IMR-90 (cell line): ENCODE data around the gene GNAI2. TPM values are rescaled to one million over a fixed set of nuclear protein-coding genes. Genes with fewer than 3 reads are reported as not detected.

ENCODE experiments used
- ATAC-seq: fragments of 200-7000 bp; cut with Tn5 transposase; 2 replicates; pipeline ENCODE4 v1.9.1; 2020; ENCODE audit warnings: low read depth, mild to moderate bottlenecking, moderate library complexity
- BruUV-seq: library from RNA; stranded (reverse); fragments of 400-500 nt; replicated peaks from 2 replicates; lab custom pipeline; 2021; lab: Mats Ljungman, UMichigan
- CTCF ChIA-PET: fragments of 300-600 bp; formaldehyde crosslinking; extraction: SDS; loops from one replicate; lab custom pipeline; 2021; ENCODE audit warnings: antibody characterized with exemption; lab: Yijun Ruan, JAX
- POLR2A ChIA-PET: fragments of 300-600 bp; sonication (Branson Sonifier 250); formaldehyde crosslinking; loops from one replicate; lab custom pipeline; 2022; ENCODE audit warnings: antibody characterized with exemption; ENCODE audit not compliant: unreplicated experiment; lab: Charles Lee
- DNase-seq: peaks from one replicate; pipeline ENCODE4 v3.0.0; 2013
- H2AFZ ChIP-seq: replicated peaks from 2 replicates; pipeline ENCODE3; 2013; ENCODE audit warnings: low read length, mild to moderate bottlenecking; ENCODE audit not compliant: poor library complexity
- H2AK5ac ChIP-seq: 2 replicates; pipeline ENCODE4 v1.6.1; 2013; ENCODE audit warnings: low read depth, low read length, inconsistent platforms
- H2AK9ac ChIP-seq: replicated peaks from 2 replicates; pipeline ENCODE3; 2013; ENCODE audit warnings: mild to moderate bottlenecking, low read depth, low read length, moderate library complexity; ENCODE audit not compliant: poor library complexity
- H2BK120ac ChIP-seq: 2 replicates; pipeline ENCODE4 v1.6.1; 2013; ENCODE audit warnings: low read depth, low read length, inconsistent platforms
- H2BK15ac ChIP-seq: 3 replicates; pipeline ENCODE4 v1.6.1; 2013; ENCODE audit warnings: low read depth, low read length, inconsistent platforms
- H2BK20ac ChIP-seq: 2 replicates; pipeline ENCODE4 v1.6.1; 2013; ENCODE audit warnings: low read depth, mild to moderate bottlenecking, inconsistent platforms, low read length, moderate library complexity
- H2BK5ac ChIP-seq: 2 replicates; pipeline ENCODE4 v1.6.1; 2013; ENCODE audit warnings: mild to moderate bottlenecking, low read depth, low read length, inconsistent platforms; ENCODE audit not compliant: poor library complexity, severe bottlenecking
- H3K14ac ChIP-seq: replicated peaks from 2 replicates; pipeline ENCODE4 v1.6.1; 2013; ENCODE audit warnings: low read depth, low read length, inconsistent platforms
- H3K18ac ChIP-seq: 2 replicates; pipeline ENCODE4 v1.6.1; 2013; ENCODE audit warnings: low read depth, low read length, control low read depth
- H3K23ac ChIP-seq: 2 replicates; pipeline ENCODE4 v1.6.1; 2013; ENCODE audit warnings: low read depth, low read length, inconsistent platforms
- H3K27ac ChIP-seq: 2 replicates; pipeline ENCODE4 v1.5.1; 2013; ENCODE audit warnings: mild to moderate bottlenecking, control low read depth, low read length; ENCODE audit not compliant: insufficient read depth
- H3K27me3 ChIP-seq: 2 replicates; pipeline ENCODE4 v1.6.1; 2013; ENCODE audit warnings: low read length; ENCODE audit not compliant: control insufficient read depth, insufficient read depth
- H3K36me3 ChIP-seq: 2 replicates; pipeline ENCODE4 v1.6.1; 2013; ENCODE audit warnings: low read length, mixed read lengths; ENCODE audit not compliant: control insufficient read depth, insufficient read depth
- H3K4ac ChIP-seq: 2 replicates; pipeline ENCODE4 v1.6.1; 2013; ENCODE audit warnings: low read depth, low read length, inconsistent platforms
- H3K4me1 ChIP-seq: 2 replicates; pipeline ENCODE4 v1.6.1; 2013; ENCODE audit warnings: low read length, mixed read lengths; ENCODE audit not compliant: control insufficient read depth, insufficient read depth
- H3K4me2 ChIP-seq: 2 replicates; pipeline ENCODE4 v1.6.1; 2013; ENCODE audit warnings: low read depth, mild to moderate bottlenecking, control low read depth, low read length, moderate library complexity
- H3K4me3 ChIP-seq: 2 replicates; pipeline ENCODE4 v1.5.1; 2013; ENCODE audit warnings: low read depth, mild to moderate bottlenecking, control low read depth, low read length, moderate library complexity; ENCODE audit not compliant: insufficient read depth
- H3K56ac ChIP-seq: 2 replicates; pipeline ENCODE4 v1.6.1; 2013; ENCODE audit warnings: low read length, inconsistent platforms; ENCODE audit not compliant: insufficient read depth; ENCODE audit errors: extremely low read depth
- H3K79me1 ChIP-seq, 2 experiments: 2 replicates each; pipeline ENCODE4 v1.6.1; 2013; ENCODE audit warnings: low read length in 2 of 2, inconsistent platforms in 1 of 2, low read depth in 1 of 2
- H3K9ac ChIP-seq: 2 replicates; pipeline ENCODE4 v1.6.1; 2013; ENCODE audit warnings: low read depth, low read length, control low read depth
- H3K9me1 ChIP-seq: 2 replicates; pipeline ENCODE4 v1.6.1; 2013; ENCODE audit warnings: low read length, inconsistent platforms; ENCODE audit not compliant: insufficient read depth
- H3K9me3 ChIP-seq: 2 replicates; pipeline ENCODE4 v1.6.1; 2013; ENCODE audit warnings: low read length; ENCODE audit not compliant: control insufficient read depth, insufficient read depth
- H4K20me1 ChIP-seq: 2 replicates; pipeline ENCODE4 v1.6.1; 2013; ENCODE audit warnings: low read length, inconsistent platforms; ENCODE audit not compliant: insufficient read depth
- H4K5ac ChIP-seq: 2 replicates; pipeline ENCODE4 v1.6.1; 2013; ENCODE audit warnings: mild to moderate bottlenecking, low read depth, low read length, control low read depth
- H4K8ac ChIP-seq, 2 experiments: 2 replicates each; pipeline ENCODE4 v1.6.1; 2013; ENCODE audit warnings: low read depth in 2 of 2, low read length in 2 of 2, control low read depth in 1 of 2, inconsistent platforms in 1 of 2
- H4K91ac ChIP-seq: 2 replicates; pipeline ENCODE4 v1.6.1; 2013; ENCODE audit warnings: low read depth, low read length, inconsistent platforms; ENCODE audit not compliant: insufficient read depth
- CHD1 ChIP-seq: IDR thresholded peaks from 2 replicates; pipeline ENCODE4 v1.6.1; 2012; ENCODE audit warnings: low read depth, low read length, improper control_type of control experiment
- ELK1 ChIP-seq: fragments of 150-350 bp; IDR thresholded peaks from 2 replicates; pipeline ENCODE4 v1.6.1; 2016; ENCODE audit warnings: low read depth, mild to moderate bottlenecking, low read length, moderate library complexity, borderline replicate concordance
- MAFK ChIP-seq: IDR thresholded peaks from 2 replicates; pipeline ENCODE4 v1.6.1; 2012; ENCODE audit warnings: low read depth, low read length, improper control_type of control experiment
- POLR2A ChIP-seq: IDR thresholded peaks from 2 replicates; pipeline ENCODE4 v1.6.1; 2012; ENCODE audit warnings: mild to moderate bottlenecking, low read depth, low read length
- RAD21 ChIP-seq: IDR thresholded peaks from 2 replicates; pipeline ENCODE4 v1.6.1; 2012; ENCODE audit warnings: low read length, improper control_type of control experiment
- WGBS, 2 experiments: methylation state at CpG; one replicate each; pipeline versions ENCODE4 v1.1.5 to v1.1.7; 2013; ENCODE audit warnings: missing lambda C conversion rate in 2 of 2; ENCODE audit not compliant: insufficient read length in 1 of 2; ENCODE audit errors: extremely low coverage in 2 of 2; 5-methylcytosine and 5-hydroxymethylcytosine counted together
- dilution Hi-C: fragments of 300-500 bp; cut with HindIII; formaldehyde crosslinking; loops from one replicate; pipeline ENCODE4 v1.14.3; 2018; ENCODE audit warnings: low sequenced_read_pairs; ENCODE audit not compliant: unreplicated experiment
- in situ Hi-C: fragments of 300-500 bp; cut with MboI; formaldehyde crosslinking; loops from 3 replicates; pipeline ENCODE4 v1.14.3; 2019; ENCODE audit warnings: low sequenced_read_pairs, inconsistent platforms, mixed read lengths
- intact Hi-C: fragments of 100-400 bp; cut with micrococcal nuclease; formaldehyde crosslinking; loops from 2 replicates; pipeline ENCODE4 v1.10.0; 2022
- polyA plus RNA-seq, 3 experiments: library from polyadenylated mRNA; depleted of rRNA; stranded (reverse); fragments of >200 nt; gene quantifications; 2 replicates each; pipeline ENCODE4 v1.2.3, GENCODE V29; 2012; ENCODE audit warnings: low replicate concordance in 1 of 3
- total RNA-seq: library from RNA; depleted of rRNA; stranded (reverse); fragments of >200 nt; gene quantifications from 2 replicates; pipeline ENCODE4 v1.2.3, GENCODE V29; 2012

GNAI2 gene
- total and polyA plus RNA-seq, 2 of the 4 experiments (the other 2 are of a cell fraction) = 867 to 1,079 TPM

GRCh38 chr3:50268276-50268675, 32.3 kb downstream of the GNAI2 start:
- dilution Hi-C loops (no loop called here), in situ Hi-C loops (no loop called here), intact Hi-C loops (no loop called here)
- Histone ChIP-seq H3K4me1 (peaks cover 67% of the 10 kb centered on the region), H3K79me1 (peaks cover 3 to 49% of the 10 kb centered on the region in 2 experiments; a peak in 3 of 4 replicates), H3K9me3 (no peaks in the 10 kb centered on the region), H2BK5ac (peak overlapping the region; percentile 83), H4K5ac (no peak overlapping the region), H3K14ac (peak overlapping the region; percentile 33; the same call in 1 of the 2 replicates), H4K20me1 (no peaks in the 10 kb centered on the region), H3K4me3 (no peak overlapping the region), H3K4me2 (peak overlapping the region; percentile 71), H3K23ac (no peak overlapping the region), H3K56ac (no peak overlapping the region), H3K9me1 (peaks cover 39% of the 10 kb centered on the region), H3K36me3 (peaks cover 2% of the 10 kb centered on the region; the same call in 1 of the 2 replicates), H2BK20ac (peak overlapping the region; percentile 90; the same call in 1 of the 2 replicates), H2AFZ (peak overlapping the region; percentile 71), H3K18ac (no peak overlapping the region; the same call in 1 of the 2 replicates), H4K91ac (0 out of 2 replicates have a peak overlapping the region, but pooled peaks have one; percentile 27), H2AK9ac (peak overlapping the region; percentile 95), H2BK15ac (peak overlapping the region; percentile 95; the same call in 1 of the 3 replicates), H3K27me3 (no peaks in the 10 kb centered on the region), H3K4ac (peak overlapping the region; percentile 100), H3K9ac (no peak overlapping the region; the same call in 1 of the 2 replicates), H3K27ac (peak overlapping the region; percentile 80; the same call in 1 of the 2 replicates), H2BK120ac (peak overlapping the region; percentile 94), H2AK5ac (peak overlapping the region; percentile 96; the same call in 1 of the 2 replicates), H4K8ac (peak overlapping the region; percentile 56 to 98; a peak in 1 of 4 replicates)
- TF ChIP-seq MAFK (no peak), ELK1 (no peak), RAD21 (no peak), CHD1 (no peak), POLR2A (no peak)
- DNase-seq (no peak), ATAC-seq (no peak)
- 70% methylated on average over 2 of the region's 3 CpGs; no CpG with 5 or more reads in 1 of the 2 experiments for WGBS, 2 experiments
- ChIA-PET POLR2A (no interaction called here), CTCF (interaction anchor here (1.6 kb wide), 1 partner anchor 41 kb away, joined by 5 read pairs; no protein-coding TSS in a partner anchor)
- no TSS peak for BruUV-seq
